ENCODE data around the gene SLC25A39.

DNA sequence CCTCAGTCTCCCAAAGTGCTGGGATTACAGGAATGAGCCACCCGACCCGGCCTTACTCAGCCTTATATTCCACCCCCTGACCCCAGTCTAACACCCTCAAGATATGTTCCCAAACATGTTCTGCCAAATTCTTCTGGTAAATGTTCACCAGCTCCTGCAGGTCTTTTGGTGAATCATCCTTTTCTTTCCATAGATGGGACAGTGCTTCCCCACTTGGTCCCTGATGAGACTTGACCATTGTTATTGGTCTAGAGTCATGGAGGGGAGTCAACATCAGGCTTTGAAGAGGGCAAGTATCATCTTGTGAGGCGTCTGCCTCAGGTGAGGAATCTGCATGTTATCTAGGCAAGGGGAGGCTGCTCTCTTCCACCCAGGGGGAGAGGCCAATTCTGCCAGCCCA is 26.6 kb downstream of the SLC25A39 start:
- TF ChIP-seq, protein P1, sequence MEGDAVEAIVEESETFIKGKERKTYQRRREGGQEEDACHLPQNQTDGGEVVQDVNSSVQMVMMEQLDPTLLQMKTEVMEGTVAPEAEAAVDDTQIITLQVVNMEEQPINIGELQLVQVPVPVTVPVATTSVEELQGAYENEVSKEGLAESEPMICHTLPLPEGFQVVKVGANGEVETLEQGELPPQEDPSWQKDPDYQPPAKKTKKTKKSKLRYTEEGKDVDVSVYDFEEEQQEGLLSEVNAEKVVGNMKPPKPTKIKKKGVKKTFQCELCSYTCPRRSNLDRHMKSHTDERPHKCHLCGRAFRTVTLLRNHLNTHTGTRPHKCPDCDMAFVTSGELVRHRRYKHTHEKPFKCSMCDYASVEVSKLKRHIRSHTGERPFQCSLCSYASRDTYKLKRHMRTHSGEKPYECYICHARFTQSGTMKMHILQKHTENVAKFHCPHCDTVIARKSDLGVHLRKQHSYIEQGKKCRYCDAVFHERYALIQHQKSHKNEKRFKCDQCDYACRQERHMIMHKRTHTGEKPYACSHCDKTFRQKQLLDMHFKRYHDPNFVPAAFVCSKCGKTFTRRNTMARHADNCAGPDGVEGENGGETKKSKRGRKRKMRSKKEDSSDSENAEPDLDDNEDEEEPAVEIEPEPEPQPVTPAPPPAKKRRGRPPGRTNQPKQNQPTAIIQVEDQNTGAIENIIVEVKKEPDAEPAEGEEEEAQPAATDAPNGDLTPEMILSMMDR (IDR thresholded peaks at IDR 0.05): no peak
- no peak for TF ChIP-seq POLR2A (IDR thresholded peaks at IDR 0.05)
- TF ChIP-seq POLR2AphosphoS5 (IDR thresholded peaks at IDR 0.05): no peak
- no peak for TF ChIP-seq EP300 (IDR thresholded peaks at IDR 0.05)
